NCI-H2227 (cell line): ENCODE data around the gene TLR3.
"Not testable (repeated sequence)": the region's sequence is repeated elsewhere in the genome, so short reads cannot be mapped to it uniquely, and the experiment has no call there.

Experiments
- DNase-seq: peaks from one replicate; lab custom pipeline; 2025; ENCODE audit not compliant: unreplicated experiment; lab: John Stamatoyannopoulos, UW

TLR3 gene

DNA sequence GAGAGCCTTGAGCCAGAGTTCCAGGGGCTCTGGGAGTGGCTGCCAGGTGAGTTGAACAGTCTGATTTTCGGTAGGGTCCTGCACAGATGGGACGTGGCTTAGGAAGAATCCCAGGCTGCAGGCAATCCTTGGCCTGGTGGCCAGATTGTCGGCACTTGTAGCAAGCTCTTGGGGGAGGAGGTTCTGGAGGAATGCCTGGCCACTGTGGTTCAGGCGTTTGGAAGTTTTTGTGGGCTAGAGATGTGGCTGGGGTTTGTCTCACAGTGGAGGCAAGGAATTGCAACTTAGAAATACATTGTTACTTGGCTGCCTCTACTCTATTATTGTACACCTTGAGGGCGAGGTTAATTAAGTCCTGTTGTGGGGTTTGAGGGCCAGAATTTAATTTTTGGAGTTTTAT, 21.5 kb upstream of the TLR3 start:
- DNase-seq = not testable (repeated sequence)

DNA sequence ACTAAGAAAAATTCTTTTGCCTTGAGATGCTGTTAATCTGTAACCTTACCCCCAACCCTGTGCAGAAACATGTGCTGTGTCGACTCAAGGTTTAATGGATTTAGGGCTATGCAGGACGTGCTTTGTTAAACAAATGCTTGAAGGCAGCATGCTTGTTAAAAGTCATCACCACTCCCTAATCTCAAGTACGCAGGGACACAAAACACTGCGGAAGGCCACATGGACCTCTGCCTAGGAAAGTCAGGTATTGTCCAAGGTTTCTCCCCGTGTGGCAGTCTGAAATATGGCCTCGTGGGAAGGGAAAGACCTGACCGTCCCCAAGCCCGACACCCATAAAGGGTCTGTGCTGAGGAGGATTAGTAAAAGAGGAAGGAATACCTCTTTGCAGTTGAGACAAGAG, 18.8 kb upstream of the TLR3 start:
- not testable (repeated sequence) for DNase-seq

DNA sequence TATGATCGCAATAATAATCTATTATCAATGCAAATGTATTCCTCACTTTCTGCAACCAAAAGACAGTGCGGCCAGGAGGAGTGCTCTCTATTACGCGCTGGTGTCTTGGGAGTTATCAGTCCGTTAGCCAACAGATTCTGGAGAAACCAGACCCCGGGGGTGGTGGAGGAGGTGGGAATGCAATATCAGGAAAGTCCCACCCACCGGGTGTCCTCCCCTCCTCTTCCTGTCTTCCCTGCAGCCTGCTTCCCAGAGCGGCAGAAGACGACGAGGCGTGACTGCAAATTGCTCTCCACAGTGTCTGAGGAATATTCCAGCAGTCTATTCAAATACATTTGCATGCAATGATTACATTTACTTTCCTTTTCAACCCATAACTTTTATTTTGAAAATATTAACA, 17.9 kb upstream of the TLR3 start:
- no peak for DNase-seq

- DNase-seq = no peak
Observed at GRCh38 chr4:186058253-186058979, 10.5 kb upstream of the TLR3 start.

- DNase-seq = no peak
Observed at GRCh38 chr4:186058980-186059316, 10.0 kb upstream of the TLR3 start.

DNA sequence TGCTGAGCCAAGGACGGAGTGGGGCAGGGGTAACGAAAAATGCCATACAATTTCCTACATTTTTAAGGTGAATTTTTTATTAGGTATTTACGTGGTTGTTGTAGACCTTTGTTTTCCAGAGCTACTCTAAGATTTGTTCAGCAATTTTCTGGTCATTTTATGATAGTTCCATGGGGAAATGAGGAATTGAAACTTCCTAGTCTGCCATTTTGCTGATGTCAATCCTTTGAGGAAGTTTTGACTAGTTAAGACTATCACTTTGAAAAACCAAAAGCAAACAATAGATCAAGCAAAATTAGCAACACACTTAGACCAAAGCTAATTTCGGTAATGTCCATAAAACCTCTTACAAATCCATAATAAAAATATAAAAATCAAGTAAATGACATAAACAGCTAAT, 7.0 kb upstream of the TLR3 start:
- no peak for DNase-seq

- peak; percentile 43 for DNase-seq
Observed at GRCh38 chr4:186067757-186068385, 1.1 kb upstream of the TLR3 start.

DNA sequence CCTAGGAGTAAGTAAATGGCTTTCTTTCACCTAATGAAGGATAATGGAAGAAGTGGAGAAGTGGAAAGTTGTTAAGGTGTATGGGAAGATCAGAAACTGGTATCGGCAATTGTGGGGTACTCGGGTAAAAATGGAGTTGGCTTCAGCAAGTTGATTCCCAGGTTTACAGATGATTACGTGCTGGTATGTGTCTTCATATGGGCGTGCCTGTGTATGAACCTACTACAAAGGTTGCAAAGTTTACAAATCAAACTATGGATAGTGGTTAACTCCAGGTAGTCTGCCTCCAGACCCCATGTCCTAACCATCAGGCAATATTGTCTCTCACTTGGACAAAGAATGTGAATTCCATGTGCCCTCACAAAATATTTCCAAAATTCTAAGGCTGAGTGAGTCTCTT, 773 bp downstream of the TLR3 start:
- DNase-seq = no peak

DNA sequence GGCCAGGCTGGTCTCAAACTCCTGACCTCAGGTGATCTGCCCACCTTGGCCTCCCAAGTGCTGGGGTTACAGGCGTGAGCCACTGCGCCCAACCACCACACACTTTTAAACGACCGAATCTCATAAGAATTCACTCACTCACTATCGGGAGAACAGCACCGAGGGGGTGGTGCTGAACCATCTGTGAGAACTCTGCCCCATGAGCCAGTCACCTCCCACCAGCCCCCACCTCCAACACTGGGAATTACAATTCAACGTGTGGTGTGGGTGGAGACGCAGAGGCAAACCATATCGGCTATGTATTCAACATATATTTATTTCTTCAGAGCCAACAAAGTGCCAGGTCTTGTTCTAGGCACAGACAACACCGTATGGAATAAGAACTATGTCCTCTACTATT, 3.6 kb downstream of the TLR3 start:
- DNase-seq = no peak

- no peak for DNase-seq
Observed at GRCh38 chr4:186074189-186074588, 5.2 kb downstream of the TLR3 start.

DNA sequence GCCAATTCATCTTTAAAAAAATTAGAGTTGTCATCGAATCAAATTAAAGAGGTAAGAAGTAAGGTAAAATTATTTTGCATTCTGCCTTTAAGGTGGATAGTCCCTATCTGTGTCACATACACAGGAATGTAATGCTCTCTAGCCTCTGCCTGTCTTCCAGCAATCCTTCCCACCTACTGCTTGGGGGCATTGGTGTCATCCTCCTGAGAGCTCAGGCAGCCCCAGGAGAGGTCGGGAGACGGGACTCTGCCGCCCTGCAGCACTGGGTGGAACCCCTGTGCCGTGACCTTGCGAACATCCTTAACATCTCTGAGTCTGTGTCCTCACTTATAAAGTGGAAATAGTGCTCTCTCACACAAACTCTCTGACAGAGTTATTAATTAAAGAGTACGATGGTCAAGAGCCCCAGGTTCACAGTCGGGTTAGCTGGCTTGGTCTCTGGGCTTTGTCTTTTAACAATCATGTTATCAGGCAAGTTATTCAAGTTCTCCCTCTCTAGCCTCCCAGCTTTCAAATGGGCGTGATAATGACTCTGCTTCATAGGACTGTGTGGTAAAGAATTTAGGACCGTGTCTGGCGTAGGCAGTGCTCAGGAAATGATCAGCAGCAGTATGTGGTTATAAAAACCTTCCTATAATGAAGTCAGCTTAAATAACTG, 10.2 kb downstream of the TLR3 start:
- DNase-seq = peak; percentile 4

GRCh38 chr4:186079694-186080093, 10.7 kb downstream of the TLR3 start:
- no peak for DNase-seq

DNA sequence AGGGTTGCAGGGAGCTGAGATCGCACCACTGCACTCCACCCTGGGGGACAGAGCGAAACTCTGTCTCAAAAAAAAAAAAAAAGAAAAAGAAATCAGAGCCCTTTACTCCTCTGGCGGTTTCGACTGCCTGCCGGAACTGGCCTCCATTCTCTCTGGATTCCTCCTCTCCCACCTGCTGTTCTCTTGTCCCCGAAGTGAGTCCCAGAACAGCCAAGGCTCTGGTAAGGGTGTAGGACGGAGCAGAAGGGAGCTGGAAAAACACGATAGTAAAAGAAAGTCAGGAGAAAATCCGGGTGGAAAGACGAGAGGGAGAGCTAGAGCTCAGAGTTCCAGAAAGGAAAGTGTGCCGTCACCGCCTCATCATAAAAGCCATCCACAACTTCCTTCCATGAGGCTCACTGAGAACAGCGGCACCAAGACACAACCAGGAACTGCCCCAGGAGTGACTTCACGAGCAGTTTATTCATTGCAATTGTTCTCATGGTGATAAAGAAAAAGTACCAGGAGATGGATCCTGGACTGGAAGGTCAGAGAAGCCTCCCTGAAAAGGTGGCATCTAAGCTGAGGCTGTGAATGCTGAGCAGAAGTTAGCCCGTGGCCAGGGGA, 12.3 kb downstream of the TLR3 start:
- no peak for DNase-seq

DNA sequence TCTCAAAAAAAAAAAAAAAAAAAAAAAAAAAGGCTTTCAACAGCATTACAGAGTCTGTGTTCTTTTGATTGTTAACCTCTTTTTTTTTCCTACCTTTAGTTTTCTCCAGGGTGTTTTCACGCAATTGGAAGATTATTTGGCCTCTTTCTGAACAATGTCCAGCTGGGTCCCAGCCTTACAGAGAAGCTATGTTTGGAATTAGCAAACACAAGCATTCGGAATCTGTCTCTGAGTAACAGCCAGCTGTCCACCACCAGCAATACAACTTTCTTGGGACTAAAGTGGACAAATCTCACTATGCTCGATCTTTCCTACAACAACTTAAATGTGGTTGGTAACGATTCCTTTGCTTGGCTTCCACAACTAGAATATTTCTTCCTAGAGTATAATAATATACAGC, 13.3 kb downstream of the TLR3 start:
- DNase-seq = no peak

DNA sequence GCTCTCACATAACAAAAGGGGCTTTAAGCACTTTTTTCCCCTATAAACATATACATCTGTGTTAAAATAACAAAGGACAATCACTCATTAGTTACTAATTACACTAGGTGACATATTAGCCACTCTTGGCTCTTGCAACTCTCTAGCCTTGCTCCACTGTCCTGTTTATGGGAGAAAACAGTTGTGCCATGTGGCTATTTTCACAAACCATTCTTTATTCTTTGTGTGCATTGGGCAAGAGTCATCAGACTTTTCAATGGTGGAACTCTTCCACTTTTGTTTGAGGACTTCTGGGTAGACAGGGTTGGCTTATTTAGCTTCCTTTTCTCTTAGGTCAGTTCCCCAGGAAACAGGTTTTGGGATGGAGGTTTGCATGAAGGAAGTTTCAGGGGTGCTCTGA, 19.6 kb downstream of the TLR3 start:
- no peak for DNase-seq

DNA sequence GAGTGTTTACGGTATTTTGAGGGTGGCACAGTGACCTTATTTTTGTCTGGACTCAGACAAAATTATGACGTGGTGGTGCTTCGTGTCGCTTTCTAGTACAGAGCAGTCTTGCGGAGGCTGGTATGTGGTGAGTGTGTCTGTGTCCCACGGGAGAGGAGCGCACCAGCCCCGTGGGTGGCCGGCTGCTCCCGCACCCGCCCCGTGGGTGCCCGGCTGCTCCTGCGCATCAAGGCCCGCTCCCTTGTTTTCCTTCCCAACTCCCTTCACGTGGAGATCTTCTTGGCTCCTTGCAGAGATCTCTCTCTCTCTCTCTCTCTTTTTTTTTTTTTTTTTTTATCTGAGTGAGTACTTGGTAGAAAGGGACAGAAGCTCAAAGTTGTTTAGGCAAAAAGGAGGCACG, 23.3 kb downstream of the TLR3 start:
- DNase-seq = no peak

DNA sequence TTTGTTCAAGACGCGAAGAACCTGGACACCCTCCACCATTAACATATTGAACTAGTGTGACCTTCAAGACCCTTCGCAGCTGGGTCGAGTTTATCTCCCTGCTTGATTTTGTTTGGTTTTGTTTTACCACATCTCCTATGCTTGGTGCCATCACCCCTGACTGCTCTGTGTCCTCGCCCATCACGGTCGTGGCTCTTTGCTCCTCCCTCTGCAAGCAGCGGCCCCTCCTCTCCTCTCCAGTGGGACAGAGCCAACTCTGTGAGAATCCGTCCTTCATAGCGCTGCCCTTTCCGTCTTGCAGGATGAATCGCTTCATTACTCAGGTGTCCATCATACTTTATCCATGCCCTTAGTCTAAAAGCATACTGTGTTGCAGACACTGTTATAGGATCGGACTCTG, 26.4 kb downstream of the TLR3 start:
- no peak for DNase-seq

DNA sequence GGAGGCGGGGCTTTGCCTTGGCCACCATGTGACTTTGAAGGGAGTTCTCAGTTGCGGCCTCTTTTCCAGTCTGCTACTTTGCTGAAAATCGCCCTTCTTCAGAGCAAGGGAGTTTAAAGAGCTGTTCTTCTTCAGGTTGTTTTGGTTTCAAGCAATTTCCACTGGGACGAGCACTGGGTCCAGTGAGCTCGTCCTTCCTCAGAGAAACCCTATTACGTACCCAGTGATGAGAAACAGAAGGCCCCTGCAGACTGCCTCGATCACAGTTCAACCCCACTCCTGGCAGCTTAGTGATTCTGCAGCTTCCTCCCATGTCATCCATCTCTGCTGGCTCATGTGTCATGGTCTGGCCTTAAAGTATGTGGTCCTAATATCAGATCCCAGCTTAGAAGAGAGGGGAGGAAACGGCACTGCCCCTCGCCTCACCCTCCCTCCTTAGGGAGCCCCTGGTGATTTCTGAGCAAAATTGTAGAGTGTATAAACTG, 27.8 kb downstream of the TLR3 start:
- no peak for DNase-seq

- DNase-seq = no peak
Observed at GRCh38 chr4:186097386-186097785, 28.4 kb downstream of the TLR3 start.

DNA sequence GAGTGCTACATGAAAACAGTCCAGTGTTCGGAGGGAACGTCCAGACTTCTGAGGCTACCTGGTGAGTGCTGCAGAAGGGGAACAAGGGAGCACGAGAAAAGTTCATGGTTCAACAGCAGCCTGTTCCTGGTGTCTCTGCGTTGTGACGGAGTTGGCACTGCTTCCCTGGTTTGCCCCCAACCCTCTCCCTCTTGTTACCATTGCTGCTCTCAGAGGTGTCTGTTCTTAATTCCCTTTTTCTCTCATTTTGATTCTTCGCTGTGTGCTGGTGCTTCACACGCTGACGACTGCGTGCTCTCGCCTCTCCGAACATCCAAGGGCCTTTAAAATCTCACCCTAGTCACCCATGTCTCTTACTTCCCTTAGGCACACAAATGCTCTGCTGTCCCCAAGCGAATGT, 34.0 kb downstream of the TLR3 start:
- DNase-seq = no peak

DNA sequence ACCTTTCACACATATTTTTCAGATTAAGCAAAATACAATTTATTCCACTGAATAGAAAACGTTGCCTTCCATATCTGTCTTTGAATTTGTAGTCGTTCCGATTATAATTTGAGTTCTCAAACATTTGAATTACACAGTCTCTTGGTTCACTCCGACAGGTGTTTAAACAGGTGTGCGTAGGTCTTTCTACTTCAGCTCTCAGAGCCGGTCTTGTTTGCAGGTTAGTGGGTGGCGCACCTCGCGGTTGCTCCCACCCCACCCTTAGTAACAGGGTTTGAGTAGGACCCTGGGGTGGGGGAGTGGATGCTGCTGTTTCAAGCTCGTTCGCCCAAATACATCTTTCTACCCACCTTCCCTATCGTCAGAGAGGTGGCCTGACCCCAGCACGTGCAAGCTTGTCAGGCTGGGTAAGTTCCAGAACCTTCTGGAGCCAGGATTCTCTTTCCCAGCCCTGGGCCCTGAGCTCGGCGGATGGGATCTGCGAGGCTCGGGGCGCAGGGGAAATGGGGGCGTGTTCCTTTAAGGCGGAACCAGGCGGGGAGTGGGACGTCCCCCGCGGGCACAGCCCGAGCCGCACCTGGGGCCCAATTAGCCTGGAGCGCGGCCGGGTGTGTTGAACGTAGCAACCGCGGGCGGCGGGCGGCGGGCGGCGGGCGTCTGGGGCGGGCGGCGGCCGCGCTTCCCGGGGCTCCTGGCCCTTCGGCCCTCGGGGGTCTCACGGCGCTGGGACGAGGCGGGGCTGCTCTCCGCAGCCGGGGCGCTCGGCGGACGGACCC, 35.3 kb downstream of the TLR3 start, which contains the start of gene FAM149A:
Gene FAM149A, plus strand, starts transcription at position 591 of the 776 bp plus-strand sequence.
- peak; percentile 63 for DNase-seq
